H1 (cell line): ENCODE results near the gene JPH2.

ENCODE experiments used
- CEBPB ChIP-seq: IDR thresholded peaks from 2 replicates; pipeline ENCODE4 v1.6.1; 2012; ENCODE audit warnings: low read depth, low read length
- CREB1 ChIP-seq: IDR thresholded peaks from 2 replicates; pipeline ENCODE4 v1.6.1; 2012; ENCODE audit warnings: inconsistent platforms
- CTCF ChIP-seq, 3 experiments: IDR thresholded peaks; 1 replicate in 2 of 3; 2 replicates in 1 of 3; pipeline versions ENCODE4 v1.5.1 to v1.6.1; 2011; ENCODE audit warnings: low read length in 3 of 3, mild to moderate bottlenecking in 3 of 3, inconsistent platforms in 2 of 3, low read depth in 1 of 3, moderate library complexity in 1 of 3; ENCODE audit not compliant: insufficient read depth in 1 of 3; ENCODE audit errors: control extremely low read depth in 1 of 3
- EP300 ChIP-seq, 2 experiments: IDR thresholded peaks; 1 replicate in 1 of 2; 2 replicates in 1 of 2; pipeline ENCODE4 v1.6.1; 2011 to 2012; ENCODE audit warnings: low read depth in 2 of 2, low read length in 2 of 2, mild to moderate bottlenecking in 2 of 2, borderline replicate concordance in 1 of 2, inconsistent platforms in 1 of 2, moderate library complexity in 1 of 2
- EZH2 ChIP-seq: fragments of 200-600 bp; sonication (generic); IDR thresholded peaks from 2 replicates; pipeline ENCODE4 v1.7.1; 2012; ENCODE audit warnings: low read depth, mild to moderate bottlenecking, moderate library complexity, low read length, inconsistent platforms; ENCODE audit not compliant: severe bottlenecking
- GABPA ChIP-seq: IDR thresholded peaks from 2 replicates; pipeline ENCODE4 v1.6.1; 2011; ENCODE audit warnings: mild to moderate bottlenecking, low read length, moderate library complexity, borderline replicate concordance; ENCODE audit not compliant: insufficient read depth
- GTF2F1 ChIP-seq: IDR thresholded peaks from 2 replicates; pipeline ENCODE4 v1.6.1; 2012; ENCODE audit warnings: low read depth, low read length, improper control_type of control experiment, borderline replicate concordance
- KDM5A ChIP-seq: fragments of 200-600 bp; IDR thresholded peaks from 2 replicates; pipeline ENCODE4 v1.7.1; 2012; ENCODE audit warnings: mild to moderate bottlenecking, low read length, inconsistent platforms, mixed read lengths
- MAFK ChIP-seq: IDR thresholded peaks from 2 replicates; pipeline ENCODE4 v1.6.1; 2012; ENCODE audit warnings: low read depth, mild to moderate bottlenecking, improper control_type of control experiment, low read length
- NANOG ChIP-seq: IDR thresholded peaks from 2 replicates; pipeline ENCODE4 v1.6.1; 2011; ENCODE audit warnings: low read length, low read depth, mild to moderate bottlenecking, inconsistent platforms; ENCODE audit not compliant: insufficient read depth, poor library complexity, severe bottlenecking
- PHF8 ChIP-seq: fragments of 200-600 bp; sonication (generic); conservative IDR thresholded peaks from 2 replicates; pipeline ENCODE4 v1.7.1; 2012; ENCODE audit warnings: low read depth, mild to moderate bottlenecking, inconsistent platforms, low read length, moderate library complexity
- POLR2AphosphoS5 ChIP-seq: IDR thresholded peaks from 2 replicates; pipeline ENCODE4 v1.6.1; 2011; ENCODE audit warnings: low read depth, low read length
- POU5F1 ChIP-seq: IDR thresholded peaks from 2 replicates; pipeline ENCODE4 v1.6.1; 2011; ENCODE audit warnings: low read depth, mild to moderate bottlenecking, low read length, moderate library complexity

- TF ChIP-seq EZH2 (no peak), CTCF (IDR thresholded peaks at IDR 0.05; ENCODE audit: control extremely low read depth in 1 of 3, insufficient read depth in 1 of 3, low read depth in 1 of 3, low read length in 3 of 3) (no peak), PHF8 (no peak), NANOG (no peak), POLR2AphosphoS5 (no peak), MAFK (no peak), GABPA (no peak), EP300 (IDR thresholded peaks at IDR 0.05; ENCODE audit: borderline replicate concordance in 1 of 2, low read depth in 2 of 2, low read length in 2 of 2) (no peak), GTF2F1 (no peak), CEBPB (no peak), CREB1 (no peak), KDM5A (no peak), POU5F1 (no peak)
Observed at GRCh38 chr20:44160133-44160532, 26.9 kb downstream of the JPH2 start.
